HG03108 (cell line): ENCODE data around the gene ATP2A3.

Experiments used
- ATAC-seq: cut with Tn5 transposase; IDR thresholded peaks from one replicate; pipeline ENCODE4 v1.9.1; 2021; ENCODE audit warnings: moderate library complexity; ENCODE audit not compliant: unreplicated experiment

ATP2A3 gene

GRCh38 chr17:3964203-3965117 lies at the start of gene ATP2A3:
Gene ATP2A3 (minus strand): TSS chr17:3964437. CDS start chr17:3964291, 146 bp downstream.
- ATAC-seq: peak; percentile 39

- no peak for ATAC-seq
These were observed 46.5 kb upstream of the ATP2A3 start for GRCh38 chr17:4010754-4011153.

GRCh38 chr17:4009186-4009785 lies 45.0 kb upstream of the ATP2A3 start:
- ATAC-seq: no peak

- ATAC-seq: no peak
These were observed 44.4 kb upstream of the ATP2A3 start for GRCh38 chr17:4008441-4009185.

GRCh38 chr17:4008082-4008435 lies 43.8 kb upstream of the ATP2A3 start:
- ATAC-seq: no peak

GRCh38 chr17:4007346-4008081 lies 43.3 kb upstream of the ATP2A3 start:
- ATAC-seq: no peak

GRCh38 chr17:4006745-4007211 lies 42.5 kb upstream of the ATP2A3 start:
- no peak for ATAC-seq

- no peak for ATAC-seq
These were observed 41.9 kb upstream of the ATP2A3 start for GRCh38 chr17:4006165-4006589.

- no peak for ATAC-seq
These were observed 41.3 kb upstream of the ATP2A3 start for GRCh38 chr17:4005296-4006164.

- no peak for ATAC-seq
These were observed 40.5 kb upstream of the ATP2A3 start for GRCh38 chr17:4004517-4005295.

GRCh38 chr17:4003501-4004421 lies 39.5 kb upstream of the ATP2A3 start:
- ATAC-seq: no peak

- no peak for ATAC-seq
These were observed 38.9 kb upstream of the ATP2A3 start for GRCh38 chr17:4003131-4003500.

- ATAC-seq: no peak
These were observed 36.9 kb upstream of the ATP2A3 start for GRCh38 chr17:4001048-4001590.

- ATAC-seq: no peak
These were observed 34.2 kb upstream of the ATP2A3 start for GRCh38 chr17:3998436-3998835.

GRCh38 chr17:3995067-3995466 lies 30.8 kb upstream of the ATP2A3 start:
- ATAC-seq: no peak

- no peak for ATAC-seq
These were observed 30.0 kb upstream of the ATP2A3 start for GRCh38 chr17:3994221-3994576.

GRCh38 chr17:3993493-3994220 lies 29.4 kb upstream of the ATP2A3 start:
- ATAC-seq: no peak
